Natural killer cell (primary cell): ENCODE results near the gene MYH7. TPM values are rescaled to one million over a fixed set of nuclear protein-coding genes. Genes with fewer than 3 reads are reported as not detected.

Experiments used
- ATAC-seq, 3 donors: fragments of 150-1000 bp in 2 of 3; fragments of 200-7000 bp in 1 of 3; cut with Tn5 transposase; 1 replicate in 1 of 3; 2 replicates in 2 of 3; pipeline ENCODE4 v1.10.0; 2021; ENCODE audit warnings: mild to moderate bottlenecking in 2 of 3, moderate library complexity in 2 of 3
- DNase-seq, 2 donors: peaks; one replicate each; pipeline versions ENCODE4 v3.0.0 to v3.0.0-alpha.2; 2013 to 2021; ENCODE audit warnings: mixed read lengths in 1 of 2
- H3K27ac ChIP-seq: one replicate; pipeline ENCODE4 v1.5.1; 2013; ENCODE audit warnings: mild to moderate bottlenecking, low read length
- H3K27me3 ChIP-seq: one replicate; pipeline ENCODE4 v1.6.1; 2013; ENCODE audit warnings: low read length; ENCODE audit not compliant: control insufficient read depth, insufficient read depth
- H3K36me3 ChIP-seq: one replicate; pipeline ENCODE4 v1.6.1; 2013; ENCODE audit warnings: low read length; ENCODE audit not compliant: control insufficient read depth, insufficient read depth
- H3K4me1 ChIP-seq: one replicate; pipeline ENCODE4 v1.6.1; 2013; ENCODE audit warnings: low read length; ENCODE audit not compliant: control insufficient read depth, insufficient read depth
- H3K4me3 ChIP-seq: one replicate; pipeline ENCODE4 v1.5.1; 2013; ENCODE audit warnings: low read length
- H3K9me3 ChIP-seq: one replicate; pipeline ENCODE4 v1.6.1; 2013; ENCODE audit warnings: low read length; ENCODE audit not compliant: control insufficient read depth, insufficient read depth
- H3K27ac Mint-ChIP-seq, 2 donors: one replicate each; pipeline ENCODE4 v1.8.0; 2022; ENCODE audit warnings: mild to moderate bottlenecking in 2 of 2, mixed read lengths in 2 of 2, moderate library complexity in 1 of 2
- H3K27me3 Mint-ChIP-seq, 2 donors: one replicate each; pipeline ENCODE4 v1.8.0; 2022; ENCODE audit warnings: low read depth in 2 of 2, mixed read lengths in 2 of 2
- H3K36me3 Mint-ChIP-seq: one replicate; pipeline ENCODE4 v1.8.0; 2022; ENCODE audit warnings: mixed read lengths
- H3K4me1 Mint-ChIP-seq, 2 donors: one replicate each; pipeline ENCODE4 v1.8.0; 2022; ENCODE audit warnings: mixed read lengths in 2 of 2
- H3K4me3 Mint-ChIP-seq: one replicate; pipeline ENCODE4 v1.8.0; 2022; ENCODE audit warnings: mild to moderate bottlenecking, moderate library complexity, mixed read lengths
- H3K9me3 Mint-ChIP-seq, 2 donors: one replicate each; pipeline ENCODE4 v1.8.0; 2022; ENCODE audit warnings: mixed read lengths in 2 of 2
- CTCF ChIP-seq: fragments of 200-600 bp; IDR thresholded peaks from one replicate; pipeline ENCODE4 v1.8.0; 2022; ENCODE audit warnings: antibody characterized with exemption
- WGBS: methylation state at CpG from one replicate; pipeline ENCODE4 v1.1.7; 2013; ENCODE audit warnings: missing lambda C conversion rate; ENCODE audit not compliant: insufficient coverage; 5-methylcytosine and 5-hydroxymethylcytosine counted together
- intact Hi-C: fragments of 100-400 bp; cut with micrococcal nuclease; formaldehyde crosslinking; loops from one replicate; pipeline ENCODE4 v1.14.2; 2022
- total RNA-seq, 4 donors: library from RNA; stranded (reverse); fragments of 120-200 nt in 1 of 4; gene quantifications; one replicate each; pipeline versions ENCODE4 v1.2.3 to v1.2.4, GENCODE V29; 2013 to 2022

Gene MYH7
- total RNA-seq, 3 donors from 2014 or later (not counting 1 experiment from before 2014, with no cell fraction given) = not detected

GRCh38 chr14:23432946-23433345 is 2.5 kb downstream of the MYH7 start:
- Mint-ChIP-seq H3K36me3 (no peaks in the 10 kb centered on the region), H3K4me1 (peaks cover 0 to under 1% of the 10 kb centered on the region in 2 donors), H3K27ac (no peak overlapping the region), H3K4me3 (no peak overlapping the region), H3K27me3 (peaks cover 5 to 8% of the 10 kb centered on the region in 2 donors), H3K9me3 (no peaks in the 10 kb centered on the region)
- no peak for ATAC-seq
- H3K27me3 ChIP-seq = no peaks in the 10 kb centered on the region
- no peak for TF ChIP-seq CTCF
- intact Hi-C loops = no loop called here
- H3K9me3 ChIP-seq = no peaks in the 10 kb centered on the region
- 88% methylated on average over 10 of the region's 10 CpGs for WGBS
- no peaks in the 10 kb centered on the region for H3K36me3 ChIP-seq
- H3K27ac ChIP-seq = no peak overlapping the region
- H3K4me3 ChIP-seq = no peak overlapping the region
- no peak for DNase-seq
- no peaks in the 10 kb centered on the region for H3K4me1 ChIP-seq

GRCh38 chr14:23432102-23432925 is 3.1 kb downstream of the MYH7 start:
- intact Hi-C loops = no loop called here
- no peaks in the 10 kb centered on the region for H3K4me1 ChIP-seq
- ATAC-seq (no peak), DNase-seq (no peak)
- Mint-ChIP-seq H3K4me1 (no peaks in the 10 kb centered on the region), H3K27ac (no peak overlapping the region), H3K9me3 (no peaks in the 10 kb centered on the region), H3K27me3 (peaks cover 5 to 8% of the 10 kb centered on the region in 2 donors), H3K36me3 (no peaks in the 10 kb centered on the region), H3K4me3 (no peak overlapping the region)
- H3K27me3 ChIP-seq = no peaks in the 10 kb centered on the region
- no peak overlapping the region for H3K27ac ChIP-seq
- H3K9me3 ChIP-seq = no peaks in the 10 kb centered on the region
- TF ChIP-seq CTCF = no peak
- H3K36me3 ChIP-seq = no peaks in the 10 kb centered on the region
- no peak overlapping the region for H3K4me3 ChIP-seq
- WGBS = 85% methylated on average over 17 of the region's 17 CpGs

GRCh38 chr14:23431486-23431885 is 4.0 kb downstream of the MYH7 start:
- H3K9me3 ChIP-seq = no peaks in the 10 kb centered on the region
- 89% methylated on average over 10 of the region's 10 CpGs for WGBS
- DNase-seq (no peak), ATAC-seq (no peak)
- Mint-ChIP-seq H3K4me1 (no peaks in the 10 kb centered on the region), H3K27me3 (peaks cover 5 to 8% of the 10 kb centered on the region in 2 donors), H3K4me3 (no peak overlapping the region), H3K36me3 (no peaks in the 10 kb centered on the region), H3K27ac (no peak overlapping the region), H3K9me3 (no peaks in the 10 kb centered on the region)
- no peaks in the 10 kb centered on the region for H3K27me3 ChIP-seq
- no peaks in the 10 kb centered on the region for H3K4me1 ChIP-seq
- H3K36me3 ChIP-seq = no peaks in the 10 kb centered on the region
- TF ChIP-seq CTCF = no peak
- intact Hi-C loops = no loop called here
- no peak overlapping the region for H3K27ac ChIP-seq
- H3K4me3 ChIP-seq = no peak overlapping the region

GRCh38 chr14:23430723-23431085 is 4.8 kb downstream of the MYH7 start:
- intact Hi-C loops = no loop called here
- TF ChIP-seq CTCF = no peak
- H3K27me3 Mint-ChIP-seq = peaks cover 5 to 8% of the 10 kb centered on the region in 2 donors
- Histone ChIP-seq H3K27ac (no peak overlapping the region), H3K36me3 (no peaks in the 10 kb centered on the region), H3K4me3 (no peak overlapping the region), H3K9me3 (no peaks in the 10 kb centered on the region), H3K27me3 (no peaks in the 10 kb centered on the region), H3K4me1 (no peaks in the 10 kb centered on the region)
- no peak overlapping the region for H3K4me3 Mint-ChIP-seq
- H3K9me3 Mint-ChIP-seq = no peaks in the 10 kb centered on the region
- no peak for DNase-seq
- H3K27ac Mint-ChIP-seq = no peak overlapping the region
- 57% methylated on average over 2 of the region's 2 CpGs for WGBS
- no peaks in the 10 kb centered on the region for H3K4me1 Mint-ChIP-seq
- no peaks in the 10 kb centered on the region for H3K36me3 Mint-ChIP-seq
- ATAC-seq = no peak
